ENCODE measurements around the gene RTN4R.

Gene RTN4R

GRCh38 chr22:20225693-20225966 is 42.5 kb downstream of the RTN4R start:
- Histone ChIP-seq H3K27me3 (ENCODE audit: insufficient read depth, low read length) (no peaks in the 10 kb centered on the region), H3K9ac (ENCODE audit: low read length) (no peak overlapping the region), H3K4me1 (ENCODE audit: insufficient read depth, low read length, severe bottlenecking) (no peaks in the 10 kb centered on the region), H3F3A (ENCODE audit: insufficient read depth, low read length) (no peaks in the 10 kb centered on the region), H3K27ac (ENCODE audit: low read depth, low read length, poor library complexity, severe bottlenecking) (no peak overlapping the region), H4K20me1 (ENCODE audit: insufficient read depth, low read length) (no peaks in the 10 kb centered on the region), H3K79me2 (ENCODE audit: insufficient read depth, low read length) (no peaks in the 10 kb centered on the region), H3K36me3 (ENCODE audit: insufficient read depth, low read length) (no peaks in the 10 kb centered on the region), H2AFZ (ENCODE audit: low read length) (no peak overlapping the region), H3K4me2 (ENCODE audit: low read length) (no peak overlapping the region), H3K4me3 (ENCODE audit: low read depth, low read length, poor library complexity, severe bottlenecking) (no peak overlapping the region), H3K9me3 (ENCODE audit: low read length) (no peaks in the 10 kb centered on the region), H3K9me2 (ENCODE audit: low read depth, low read length) (no peaks in the 10 kb centered on the region)
- TF ChIP-seq EZH2 (IDR thresholded peaks at IDR 0.05; ENCODE audit: borderline replicate concordance, low read length) = no peak
- TF ChIP-seq CTCF (IDR thresholded peaks at IDR 0.05; ENCODE audit: low read length) = no peak

GRCh38 chr22:20224917-20225692 is 43.0 kb downstream of the RTN4R start:
- no peak overlapping the region for H2AFZ ChIP-seq (ENCODE audit: low read length)
- no peaks in the 10 kb centered on the region for H3F3A ChIP-seq (ENCODE audit: insufficient read depth, low read length)
- H3K4me3 ChIP-seq (ENCODE audit: low read depth, low read length, poor library complexity, severe bottlenecking) = no peak overlapping the region
- H3K9me2 ChIP-seq (ENCODE audit: low read depth, low read length) = no peaks in the 10 kb centered on the region
- H3K9me3 ChIP-seq (ENCODE audit: low read length) = no peaks in the 10 kb centered on the region
- H3K9ac ChIP-seq (ENCODE audit: low read length) = no peak overlapping the region
- no peak overlapping the region for H3K4me2 ChIP-seq (ENCODE audit: low read length)
- peaks cover 5% of the 10 kb centered on the region; the same call in 1 of the 2 replicates for H3K27me3 ChIP-seq (ENCODE audit: insufficient read depth, low read length)
- no peaks in the 10 kb centered on the region for H3K4me1 ChIP-seq (ENCODE audit: insufficient read depth, low read length, severe bottlenecking)
- H4K20me1 ChIP-seq (ENCODE audit: insufficient read depth, low read length) = no peaks in the 10 kb centered on the region
- TF ChIP-seq CTCF (IDR thresholded peaks at IDR 0.05; ENCODE audit: low read length) = no peak
- TF ChIP-seq EZH2 (IDR thresholded peaks at IDR 0.05; ENCODE audit: borderline replicate concordance, low read length) = no peak
- H3K27ac ChIP-seq (ENCODE audit: low read depth, low read length, poor library complexity, severe bottlenecking) = no peak overlapping the region
- no peaks in the 10 kb centered on the region for H3K79me2 ChIP-seq (ENCODE audit: insufficient read depth, low read length)
- no peaks in the 10 kb centered on the region for H3K36me3 ChIP-seq (ENCODE audit: insufficient read depth, low read length)

- Histone ChIP-seq H3K4me3 (ENCODE audit: low read depth, low read length, poor library complexity, severe bottlenecking) (no peak overlapping the region), H3K27ac (ENCODE audit: low read depth, low read length, poor library complexity, severe bottlenecking) (no peak overlapping the region), H3K9me3 (ENCODE audit: low read length) (no peaks in the 10 kb centered on the region), H3K79me2 (ENCODE audit: insufficient read depth, low read length) (no peaks in the 10 kb centered on the region), H3F3A (ENCODE audit: insufficient read depth, low read length) (no peaks in the 10 kb centered on the region), H4K20me1 (ENCODE audit: insufficient read depth, low read length) (no peaks in the 10 kb centered on the region), H3K36me3 (ENCODE audit: insufficient read depth, low read length) (no peaks in the 10 kb centered on the region; the same call in 1 of the 2 replicates), H3K9me2 (ENCODE audit: low read depth, low read length) (no peaks in the 10 kb centered on the region), H2AFZ (ENCODE audit: low read length) (no peak overlapping the region), H3K27me3 (ENCODE audit: insufficient read depth, low read length) (peaks cover 5% of the 10 kb centered on the region; the same call in 1 of the 2 replicates), H3K4me2 (ENCODE audit: low read length) (no peak overlapping the region), H3K4me1 (ENCODE audit: insufficient read depth, low read length, severe bottlenecking) (no peaks in the 10 kb centered on the region), H3K9ac (ENCODE audit: low read length) (no peak overlapping the region)
- no peak for TF ChIP-seq EZH2 (IDR thresholded peaks at IDR 0.05; ENCODE audit: borderline replicate concordance, low read length)
- TF ChIP-seq CTCF (IDR thresholded peaks at IDR 0.05; ENCODE audit: low read length) = no peak
These were observed 43.9 kb downstream of the RTN4R start for GRCh38 chr22:20224256-20224626.
